ENCODE data around the gene SCNN1G.

GRCh38 chr16:23232806-23233205 is 50.3 kb downstream of the SCNN1G start:
- no peak for TF ChIP-seq CTCF (IDR thresholded peaks at IDR 0.05)
- TF ChIP-seq POLR2AphosphoS5 (IDR thresholded peaks at IDR 0.05), result no peak
- no peak for TF ChIP-seq POLR2A (IDR thresholded peaks at IDR 0.05)
